ENCODE measurements around the gene OR2J3. TPM values are rescaled to one million over a fixed set of nuclear protein-coding genes. Genes with fewer than 3 reads are reported as not detected.
"Not testable (repeated sequence)": the region's sequence is repeated elsewhere in the genome, so short reads cannot be mapped to it uniquely, and the experiment has no call there.

OR2J3 gene
- total RNA-seq, 1 experiment from 2014 or later: not detected

DNA sequence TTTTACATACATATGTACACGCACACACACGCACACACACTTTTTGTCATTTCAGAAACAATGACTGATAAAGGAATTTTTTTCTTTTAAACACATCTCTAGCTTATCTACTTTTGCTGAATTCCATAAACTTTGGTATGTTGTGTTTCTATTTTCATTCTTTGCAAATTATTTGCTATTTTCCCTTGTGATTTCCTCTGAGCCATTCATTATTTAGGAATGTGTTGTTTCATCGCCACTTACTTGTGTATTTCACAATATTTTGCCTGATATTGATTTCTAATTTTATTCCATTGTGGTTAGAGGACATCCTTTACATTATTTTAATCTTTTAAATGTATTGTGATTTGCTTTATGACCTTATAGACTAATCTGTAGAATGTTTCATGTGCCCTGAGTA lies 39.2 kb downstream of the OR2J3 start:
- H2AK5ac ChIP-seq (ENCODE audit: insufficient read length, low read length): no peak overlapping the region
- Mint-ChIP-seq H3K27me3 (ENCODE audit: low read depth) (no peaks in the 10 kb centered on the region), H3K4me1 (peaks cover 0 to 3% of the 10 kb centered on the region in 2 experiments; a peak in 1 of 4 replicates), H3K36me3 (ENCODE audit: insufficient read depth in 1 of 3, low read depth in 3 of 3) (peaks cover 2 to 17% (median 9%) of the 10 kb centered on the region in 3 experiments; a peak in 6 of 7 replicates), H3K4me3 (no peak overlapping the region), H3K27ac (no peak overlapping the region), H3K9me3 (peaks cover 18 to 22% of the 10 kb centered on the region in 2 experiments; a peak in 4 of 5 replicates)
- H3T11ph ChIP-seq (ENCODE audit: low read length): no peak overlapping the region
- no peak overlapping the region for H3K56ac ChIP-seq (ENCODE audit: insufficient read length, low read depth, low read length)
- no peak overlapping the region for H3K23ac ChIP-seq (ENCODE audit: insufficient read length, low read depth, low read length)
- H2BK5ac ChIP-seq (ENCODE audit: insufficient read length, low read length): no peak overlapping the region
- no peaks in the 10 kb centered on the region for H3K27me3 ChIP-seq (ENCODE audit: insufficient read depth, low read length)
- H3K9ac ChIP-seq (ENCODE audit: extremely low read depth, insufficient read length, low read length): no peak overlapping the region
- H2BK20ac ChIP-seq (ENCODE audit: low read depth, low read length, poor library complexity, severe bottlenecking): no peak overlapping the region
- no peak overlapping the region for H3K18ac ChIP-seq (ENCODE audit: insufficient read length, low read depth, low read length)
- H4K8ac ChIP-seq (replicated peaks; ENCODE audit: insufficient read length, low read depth, low read length): no peak overlapping the region
- no peak overlapping the region for H2BK15ac ChIP-seq (ENCODE audit: low read depth, low read length)
- no peaks in the 10 kb centered on the region for H3K23me2 ChIP-seq (ENCODE audit: insufficient read length, low read depth, low read length, poor library complexity, severe bottlenecking)
- H3K9me3 ChIP-seq (ENCODE audit: control insufficient read depth, low read depth, low read length): peaks cover 7% of the 10 kb centered on the region
- no peak overlapping the region for H2BK120ac ChIP-seq (ENCODE audit: low read depth, low read length, poor library complexity, severe bottlenecking)
- H2BK12ac ChIP-seq (ENCODE audit: insufficient read length, low read depth, low read length): no peak overlapping the region
- DNase-seq: no peak
- no peak overlapping the region for H3K14ac ChIP-seq (ENCODE audit: insufficient read depth, low read length)
- H3K4me1 ChIP-seq (ENCODE audit: insufficient read depth, low read length): no peaks in the 10 kb centered on the region
- H3K4ac ChIP-seq (ENCODE audit: low read depth, low read length): no peak overlapping the region
- TF ChIP-seq, protein P1, sequence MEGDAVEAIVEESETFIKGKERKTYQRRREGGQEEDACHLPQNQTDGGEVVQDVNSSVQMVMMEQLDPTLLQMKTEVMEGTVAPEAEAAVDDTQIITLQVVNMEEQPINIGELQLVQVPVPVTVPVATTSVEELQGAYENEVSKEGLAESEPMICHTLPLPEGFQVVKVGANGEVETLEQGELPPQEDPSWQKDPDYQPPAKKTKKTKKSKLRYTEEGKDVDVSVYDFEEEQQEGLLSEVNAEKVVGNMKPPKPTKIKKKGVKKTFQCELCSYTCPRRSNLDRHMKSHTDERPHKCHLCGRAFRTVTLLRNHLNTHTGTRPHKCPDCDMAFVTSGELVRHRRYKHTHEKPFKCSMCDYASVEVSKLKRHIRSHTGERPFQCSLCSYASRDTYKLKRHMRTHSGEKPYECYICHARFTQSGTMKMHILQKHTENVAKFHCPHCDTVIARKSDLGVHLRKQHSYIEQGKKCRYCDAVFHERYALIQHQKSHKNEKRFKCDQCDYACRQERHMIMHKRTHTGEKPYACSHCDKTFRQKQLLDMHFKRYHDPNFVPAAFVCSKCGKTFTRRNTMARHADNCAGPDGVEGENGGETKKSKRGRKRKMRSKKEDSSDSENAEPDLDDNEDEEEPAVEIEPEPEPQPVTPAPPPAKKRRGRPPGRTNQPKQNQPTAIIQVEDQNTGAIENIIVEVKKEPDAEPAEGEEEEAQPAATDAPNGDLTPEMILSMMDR (conservative IDR thresholded peaks at IDR 0.05): no peak
- no peaks in the 10 kb centered on the region for H4K20me1 ChIP-seq (ENCODE audit: control insufficient read depth, insufficient read depth, insufficient read length)
- H3K27ac ChIP-seq (ENCODE audit: insufficient read length, low read depth, low read length): no peak overlapping the region
- H3K79me1 ChIP-seq (ENCODE audit: insufficient read depth, low read depth, low read length, poor library complexity, severe bottlenecking): no peaks in the 10 kb centered on the region
- H4K5ac ChIP-seq (ENCODE audit: insufficient read length, low read depth, low read length): no peak overlapping the region
- no peak overlapping the region for H2AFZ ChIP-seq (ENCODE audit: low read length)
- H3K4me2 ChIP-seq (ENCODE audit: insufficient read depth, insufficient read length, low read length): no peak overlapping the region
- no peak overlapping the region for H4K91ac ChIP-seq (ENCODE audit: insufficient read length, low read depth, low read length)
- WGBS (ENCODE audit: extremely low coverage, insufficient read length, low lambda C conversion rate): no CpG with 5 or more reads among the region's 3 CpGs
- H3K79me2 ChIP-seq (ENCODE audit: insufficient read depth, low read length): no peaks in the 10 kb centered on the region

DNA sequence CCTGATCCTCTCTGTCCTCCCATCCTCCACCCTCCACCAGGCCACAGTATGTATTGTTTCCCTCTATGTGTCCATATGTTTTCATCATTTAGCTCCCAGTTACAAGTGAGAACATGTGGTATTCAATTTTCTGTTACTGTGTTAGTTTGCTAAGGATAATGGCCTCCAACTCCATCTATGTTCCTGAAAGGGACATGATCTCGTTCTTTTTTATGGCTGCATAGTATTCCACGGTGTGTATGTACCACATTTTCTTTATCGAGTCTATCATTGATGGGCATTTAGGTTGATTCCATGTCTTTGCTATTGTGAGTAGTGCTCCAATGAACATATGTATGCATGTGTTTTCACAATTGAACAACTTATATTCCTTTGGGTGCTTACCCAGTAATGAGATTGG lies 41.6 kb downstream of the OR2J3 start:
- H4K20me1 ChIP-seq (ENCODE audit: control insufficient read depth, insufficient read depth, insufficient read length); H3K4me1 ChIP-seq (ENCODE audit: insufficient read depth, low read length); H3K23me2 ChIP-seq (ENCODE audit: insufficient read length, low read depth, low read length, poor library complexity, severe bottlenecking); H4K5ac ChIP-seq (ENCODE audit: insufficient read length, low read depth, low read length); H3K4me2 ChIP-seq (ENCODE audit: insufficient read depth, insufficient read length, low read length); H2AK5ac ChIP-seq (ENCODE audit: insufficient read length, low read length); H3K9ac ChIP-seq (ENCODE audit: extremely low read depth, insufficient read length, low read length); H3K14ac ChIP-seq (ENCODE audit: insufficient read depth, low read length); H3K18ac ChIP-seq (ENCODE audit: insufficient read length, low read depth, low read length); H2AFZ ChIP-seq (ENCODE audit: low read length); H3K27ac Mint-ChIP-seq; H3K9me3 ChIP-seq (ENCODE audit: control insufficient read depth, low read depth, low read length); H2BK5ac ChIP-seq (ENCODE audit: insufficient read length, low read length); DNase-seq; H2BK20ac ChIP-seq (ENCODE audit: low read depth, low read length, poor library complexity, severe bottlenecking); H3T11ph ChIP-seq (ENCODE audit: low read length); H2BK15ac ChIP-seq (ENCODE audit: low read depth, low read length); H4K8ac ChIP-seq (replicated peaks; ENCODE audit: insufficient read length, low read depth, low read length); H3K56ac ChIP-seq (ENCODE audit: insufficient read length, low read depth, low read length); H3K27me3 Mint-ChIP-seq (ENCODE audit: low read depth); H2BK12ac ChIP-seq (ENCODE audit: insufficient read length, low read depth, low read length); H2BK120ac ChIP-seq (ENCODE audit: low read depth, low read length, poor library complexity, severe bottlenecking); H3K27me3 ChIP-seq (ENCODE audit: insufficient read depth, low read length); H4K91ac ChIP-seq (ENCODE audit: insufficient read length, low read depth, low read length); H3K79me1 ChIP-seq (ENCODE audit: insufficient read depth, low read depth, low read length, poor library complexity, severe bottlenecking); H3K4me1 Mint-ChIP-seq; H3K36me3 Mint-ChIP-seq (ENCODE audit: insufficient read depth in 1 of 3, low read depth in 3 of 3); H3K79me2 ChIP-seq (ENCODE audit: insufficient read depth, low read length); H3K9me3 Mint-ChIP-seq; H3K4ac ChIP-seq (ENCODE audit: low read depth, low read length); H3K23ac ChIP-seq (ENCODE audit: insufficient read length, low read depth, low read length); H3K4me3 Mint-ChIP-seq; H3K27ac ChIP-seq (ENCODE audit: insufficient read length, low read depth, low read length): not testable (repeated sequence)
- WGBS (ENCODE audit: extremely low coverage, insufficient read length, low lambda C conversion rate): no CpG with 5 or more reads among the region's 3 CpGs

All from H9 (cell line).